ENCODE measurements around the gene ARFRP1. TPM values are rescaled to one million over a fixed set of nuclear protein-coding genes. Genes with fewer than 3 reads are reported as not detected.
"Not testable (repeated sequence)": the region's sequence is repeated elsewhere in the genome, so short reads cannot be mapped to it uniquely, and the experiment has no call there.

ARFRP1 gene
- total and polyA plus RNA-seq, 2 of the 13 experiments (the other 11 are each of a cell fraction or from before 2014, with no cell fraction given), result 32.0 to 51.1 TPM

- no peak for TF ChIP-seq ZNF746 (CRISPR knock-in tag; IDR thresholded peaks at IDR 0.05)
Measured at GRCh38 chr20:63672666-63673065, 35.1 kb downstream of the ARFRP1 start (continued).

- H2AFZ ChIP-seq (ENCODE audit: low read length); H3K9ac ChIP-seq (ENCODE audit: insufficient read depth, low read depth, low read length); H4K20me1 ChIP-seq (ENCODE audit: insufficient read depth, low read length); BruUV-seq (replicated peaks); H3K4me2 ChIP-seq (ENCODE audit: low read depth, low read length); H3K27ac ChIP-seq (ENCODE audit: extremely low read length, insufficient read depth, low read length); POLR2A ChIA-PET; intact Hi-C loops (cut with micrococcal nuclease; ENCODE audit: unreplicated experiment); H3K27me3 ChIP-seq (ENCODE audit: control insufficient read depth in 1 of 2, insufficient read depth in 2 of 2, low read length in 2 of 2); ATAC-seq; DNase-seq (ENCODE audit: low spot score); H3K9me3 ChIP-seq (ENCODE audit: low read length); CTCF ChIA-PET (ENCODE audit: low intra/inter-chr PET ratio, low total read pairs); FAIRE-seq; H3K79me2 ChIP-seq (ENCODE audit: insufficient read depth, low read length); H3K4me1 ChIP-seq (ENCODE audit: insufficient read depth, low read length); in situ Hi-C loops (cut with HindIII; ENCODE audit: extremely low pct_ligation_motif_present, low pct_unique_long_range_greater_than_20kb); H3K4me3 ChIP-seq (replicated peaks in 1 of 3; ENCODE audit: insufficient read depth in 1 of 3, low read depth in 2 of 3, low read length in 3 of 3): not testable (repeated sequence)
- WGBS (ENCODE audit: low lambda C conversion rate), result 94% methylated on average over 12 of the region's 12 CpGs
- H3K36me3 ChIP-seq (replicated peaks in 1 of 2; ENCODE audit: control insufficient read depth in 1 of 2, insufficient read depth in 2 of 2, low read length in 2 of 2), result peaks cover 28 to 50% of the 10 kb centered on the region in 2 experiments
Measured at GRCh38 chr20:63671695-63672094, 36.1 kb downstream of the ARFRP1 start.

- H3K9me3 ChIP-seq (ENCODE audit: low read length), result no peaks in the 10 kb centered on the region
- H2AFZ ChIP-seq (ENCODE audit: low read length), result no peak overlapping the region
- H3K36me3 ChIP-seq (replicated peaks in 1 of 2; ENCODE audit: control insufficient read depth in 1 of 2, insufficient read depth in 2 of 2, low read length in 2 of 2), result peaks cover 26 to 46% of the 10 kb centered on the region in 2 experiments
- FAIRE-seq (no peak), ATAC-seq (no peak), DNase-seq (ENCODE audit: low spot score) (no peak)
- no peak for TF ChIP-seq ZNF75D (CRISPR knock-in tag; IDR thresholded peaks at IDR 0.05; ENCODE audit: borderline replicate concordance)
- TF ChIP-seq ZBTB33 (CRISPR knock-in tag; IDR thresholded peaks at IDR 0.05), result no peak
- TF ChIP-seq ZNF557 (CRISPR knock-in tag; IDR thresholded peaks at IDR 0.05), result no peak
- no peak for TF ChIP-seq CAMTA2 (CRISPR knock-in tag; IDR thresholded peaks at IDR 0.05; ENCODE audit: borderline replicate concordance)
- TF ChIP-seq NFIB (CRISPR knock-in tag; IDR thresholded peaks at IDR 0.05; ENCODE audit: borderline replicate concordance), result 0 out of 2 replicates have a peak, but pooled peaks have one; percentile 78
- H3K4me3 ChIP-seq (replicated peaks in 1 of 3; ENCODE audit: insufficient read depth in 1 of 3, low read depth in 2 of 3, low read length in 3 of 3), result no peak overlapping the region
- no peaks in the 10 kb centered on the region for H3K4me1 ChIP-seq (ENCODE audit: insufficient read depth, low read length)
- intact Hi-C loops (cut with micrococcal nuclease; ENCODE audit: unreplicated experiment) (no loop called here), in situ Hi-C loops (cut with HindIII; ENCODE audit: extremely low pct_ligation_motif_present, low pct_unique_long_range_greater_than_20kb) (no loop called here)
- H4K20me1 ChIP-seq (ENCODE audit: insufficient read depth, low read length), result no peaks in the 10 kb centered on the region
- no peak overlapping the region for H3K27ac ChIP-seq (ENCODE audit: extremely low read length, insufficient read depth, low read length)
- no peaks in the 10 kb centered on the region for H3K79me2 ChIP-seq (ENCODE audit: insufficient read depth, low read length)
- H3K27me3 ChIP-seq (ENCODE audit: control insufficient read depth in 1 of 2, insufficient read depth in 2 of 2, low read length in 2 of 2), result no peaks in the 10 kb centered on the region
- WGBS (ENCODE audit: low lambda C conversion rate), result 96% methylated on average over 11 of the region's 11 CpGs
- no TSS peak for BruUV-seq (replicated peaks)
- ChIA-PET CTCF (ENCODE audit: low intra/inter-chr PET ratio, low total read pairs) (no interaction called here), POLR2A (interaction anchor here (0.7 kb wide), 1 partner anchor 11 kb away, joined by 3 read pairs; no protein-coding TSS in a partner anchor)
- no peak overlapping the region for H3K4me2 ChIP-seq (ENCODE audit: low read depth, low read length)
- no peak overlapping the region for H3K9ac ChIP-seq (ENCODE audit: insufficient read depth, low read depth, low read length)
Measured at GRCh38 chr20:63668351-63668750, 39.4 kb downstream of the ARFRP1 start.
